Posterior vena cava (tissue), 2 donors: Measurements from ENCODE around the gene HEXIM2. TPM values are rescaled to one million over a fixed set of nuclear protein-coding genes. Genes with fewer than 3 reads are reported as not detected.
A peak's percentile ranks its signal among the peaks of the same experiment; 100 is the strongest.

Experiments used
- DNase-seq: peaks from one replicate; pipeline ENCODE4 v3.0.0-alpha.2; 2020; ENCODE audit warnings: low spot score
- intact Hi-C, 2 donors: fragments of 100-400 bp; cut with DNase I; formaldehyde crosslinking; loops; one replicate each; pipeline versions ENCODE4 v1.14.1 to v1.14.2; 2022 to 2023
- total RNA-seq, 2 donors: library from RNA; stranded (reverse); fragmentation: NEBNext Ultra II Directional; extraction: Animal tissue kit (Norgen Biotek cat#: 25700); gene quantifications; one replicate each; pipeline ENCODE4 v1.2.1, GENCODE V29; 2021
- donor health status: DM: yes; HTN: yes; CAD: no.
- donor health status: DM: yes; HTN: yes; CAD: no.

HEXIM2 gene
- total RNA-seq, 2 donors from 2014 or later, result 1.6 to 3.0 TPM

GRCh38 chr17:45137561-45138305 is 23.9 kb upstream of the HEXIM2 start:
- intact Hi-C loops, result loop anchor here (5.0 to 10.0 kb wide), 3 partner anchors 60 to 247 kb away; partner anchors contain the start of gene GFAP (in 1 of the 2)

GRCh38 chr17:45138911-45139532 is 22.7 kb upstream of the HEXIM2 start:
- intact Hi-C loops, result loop anchor here (5.0 to 10.0 kb wide), 3 partner anchors 58 to 246 kb away; partner anchors contain the start of gene GFAP (in 1 of the 2)
- DNase-seq, result peak; percentile 70

More at GRCh38 chr17:45137561-45138305, 23.9 kb upstream of the HEXIM2 start:
- peak; percentile 50 for DNase-seq

GRCh38 chr17:45139533-45139920 is 22.1 kb upstream of the HEXIM2 start:
- intact Hi-C loops, result loop anchor here (5.0 to 10.0 kb wide), 3 partner anchors 58 to 245 kb away; partner anchors contain the start of gene GFAP (in 1 of the 2)
- peak; percentile 69 for DNase-seq

DNA sequence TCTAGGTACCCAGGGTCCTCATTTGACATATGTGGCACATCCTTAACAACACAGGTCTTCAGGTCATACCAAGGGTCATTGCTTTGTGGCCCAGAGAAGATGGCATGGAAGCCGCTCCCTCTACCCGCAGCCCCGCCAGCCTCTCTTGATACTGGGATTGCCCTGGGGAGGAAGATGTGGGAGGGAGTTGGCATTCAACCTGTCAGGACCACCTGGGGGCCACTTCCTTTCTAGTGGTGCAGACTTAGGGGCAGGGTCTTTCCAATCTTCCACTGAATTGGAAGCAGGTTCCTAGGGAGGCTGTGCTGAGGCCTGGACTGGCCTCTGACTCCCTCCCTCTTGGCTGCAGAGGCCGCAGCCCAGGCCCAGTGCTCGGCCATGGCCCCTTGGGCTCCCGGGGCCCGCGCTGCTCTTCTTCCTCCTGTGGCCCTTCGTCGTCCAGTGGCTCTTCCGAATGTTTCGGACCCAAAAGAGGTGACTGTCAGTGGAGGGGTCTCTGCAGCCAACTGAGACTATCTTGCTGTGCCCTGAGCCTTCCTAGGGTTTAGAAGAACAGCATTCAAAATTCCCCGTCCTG is 18.5 kb upstream of the HEXIM2 start:
- DNase-seq, result peak; percentile 72
- intact Hi-C loops, result no loop called here

DNA sequence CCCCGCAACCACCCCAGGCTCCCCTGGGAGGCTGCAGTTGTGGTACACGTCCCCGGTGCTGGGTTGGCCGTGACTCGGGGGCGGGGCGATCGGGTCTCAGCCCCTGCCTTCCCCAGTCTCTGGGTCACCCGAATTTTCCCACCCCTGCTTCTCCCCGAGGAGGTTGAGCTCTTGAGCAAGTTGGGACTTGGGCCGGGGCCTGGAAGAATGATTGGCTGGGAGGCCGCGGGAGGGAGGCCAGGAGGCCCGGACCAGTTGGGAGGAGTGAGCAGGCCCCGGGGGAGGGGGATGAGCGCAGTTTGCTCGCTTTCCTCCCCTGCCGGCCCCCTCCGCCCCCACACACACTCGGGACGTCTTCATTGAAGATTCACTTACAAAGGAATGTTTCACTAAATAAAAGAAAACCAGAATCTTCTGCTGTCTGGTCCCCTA is 17.9 kb upstream of the HEXIM2 start:
- peak; percentile 98 for DNase-seq
- intact Hi-C loops, result no loop called here

DNA sequence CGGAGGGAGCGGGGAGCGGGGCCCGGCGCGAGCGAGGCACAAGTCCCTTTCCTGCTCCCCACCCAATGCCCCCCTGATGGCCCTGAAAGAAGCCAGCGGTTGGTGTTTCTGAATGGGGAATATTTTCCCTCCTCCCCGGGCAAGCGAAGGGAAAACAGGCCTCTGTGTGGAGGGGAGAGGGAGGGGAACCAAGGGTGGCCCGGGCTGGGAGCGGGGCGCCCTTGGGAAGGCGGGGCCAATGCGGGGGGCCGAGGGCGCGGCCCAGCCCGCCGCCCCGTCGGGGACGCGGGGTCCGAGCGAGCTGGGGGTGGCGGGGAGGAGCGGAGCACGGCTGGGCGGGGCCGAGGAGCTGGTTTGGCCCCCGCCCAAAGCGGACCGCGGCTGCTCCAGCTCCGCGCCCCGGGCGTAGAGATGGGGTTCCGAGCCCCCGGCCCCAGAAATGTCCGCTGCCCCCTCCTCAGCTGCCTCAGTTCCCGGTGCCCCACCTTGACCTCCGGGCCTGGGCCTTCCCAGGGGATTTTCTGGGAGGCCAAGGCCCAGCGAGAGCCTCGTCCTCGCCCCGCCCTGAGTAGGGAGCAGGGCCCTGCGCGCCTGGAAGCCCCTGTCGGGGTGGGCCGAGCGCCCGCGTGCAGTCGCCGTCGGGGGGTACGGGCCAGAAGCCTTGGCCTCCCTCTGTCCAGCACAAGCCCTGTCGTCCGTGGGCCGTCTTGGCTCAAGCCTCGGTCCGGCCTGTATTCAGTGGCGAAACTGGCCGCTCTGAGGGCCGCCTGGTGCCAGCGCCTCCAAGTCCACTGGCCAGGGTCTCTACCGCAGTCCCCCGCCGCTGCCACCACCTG is 17.3 kb upstream of the HEXIM2 start:
- peak; percentile 88 for DNase-seq
- intact Hi-C loops, result loop anchor here in 1 of 2 donors (5.0 kb wide), 1 partner anchor 173 kb away; the partner anchor contains the start of gene MAP3K14

- intact Hi-C loops, result loop anchor here in 1 of 2 donors (5.0 kb wide), 1 partner anchor 172 kb away; the partner anchor contains the start of gene MAP3K14
- DNase-seq, result no peak
These were observed 16.7 kb upstream of the HEXIM2 start for GRCh38 chr17:45145035-45145389.

GRCh38 chr17:45146166-45146565 is 15.5 kb upstream of the HEXIM2 start:
- DNase-seq, result peak; percentile 77
- intact Hi-C loops, result loop anchor here in 1 of 2 donors (5.0 kb wide), 1 partner anchor 171 kb away; the partner anchor contains the start of gene MAP3K14

DNA sequence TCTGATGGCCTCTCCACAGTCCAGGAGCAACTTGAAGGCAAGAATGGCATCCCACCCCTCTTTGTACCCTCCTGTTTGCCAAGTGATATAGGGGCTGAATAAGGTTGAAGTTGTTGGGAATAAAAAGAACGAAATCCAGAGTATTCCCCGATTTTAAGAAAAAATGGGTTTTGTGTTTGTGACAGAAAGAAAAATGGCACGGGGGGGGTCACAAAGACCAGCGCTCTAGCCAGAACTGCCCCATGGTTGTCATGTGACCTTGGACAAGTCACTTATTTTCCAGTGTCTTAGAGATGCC is 15.1 kb upstream of the HEXIM2 start:
- intact Hi-C loops, result loop anchor here in 1 of 2 donors (5.0 kb wide), 1 partner anchor 171 kb away; the partner anchor contains the start of gene MAP3K14
- DNase-seq, result no peak

DNA sequence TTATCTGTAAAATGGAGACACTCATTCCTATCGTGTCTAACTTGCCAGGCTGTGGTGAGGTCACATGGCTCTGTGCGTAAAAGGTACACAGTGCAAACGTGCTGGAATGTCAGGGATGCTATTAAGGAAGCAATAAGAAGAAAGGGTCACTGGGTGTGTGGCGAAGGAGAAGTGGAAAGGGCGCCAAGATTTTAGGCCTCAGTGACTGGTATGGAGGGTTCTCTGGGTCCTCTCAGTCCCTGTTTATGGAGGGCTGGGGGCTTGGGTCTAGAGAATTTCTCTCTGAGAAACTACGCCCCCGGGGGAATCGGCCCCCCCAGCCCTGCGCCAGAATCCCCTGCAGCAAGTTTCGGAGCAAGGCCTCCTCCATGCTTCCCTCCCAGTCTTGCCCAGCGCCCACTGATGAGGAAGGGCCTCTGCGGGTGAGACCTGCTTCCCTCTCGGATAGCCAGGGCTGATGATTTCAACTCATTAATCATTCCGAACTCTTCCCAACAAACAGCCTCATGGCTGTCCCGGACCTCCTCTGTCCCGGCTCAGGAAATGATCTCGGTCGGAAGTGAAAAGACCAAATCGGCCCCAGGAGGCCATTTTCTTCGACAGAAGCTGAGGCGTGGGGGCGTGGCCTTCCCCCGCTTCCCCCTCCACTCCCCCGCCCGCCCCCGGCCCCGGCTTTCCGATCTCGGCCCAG is 14.6 kb upstream of the HEXIM2 start:
- peak; percentile 83 for DNase-seq
- intact Hi-C loops, result loop anchor here in 1 of 2 donors (5.0 kb wide), 1 partner anchor 170 kb away; the partner anchor contains the start of gene MAP3K14

- intact Hi-C loops, result loop anchor here in 1 of 2 donors (5.0 kb wide), 1 partner anchor 170 kb away; the partner anchor contains the start of gene MAP3K14
- peak; percentile 95 for DNase-seq
These were observed 14.0 kb upstream of the HEXIM2 start for GRCh38 chr17:45147581-45148182.

GRCh38 chr17:45148183-45149036 is 13.3 kb upstream of the HEXIM2 start, which contains the start of gene HEXIM1:
TSS of gene HEXIM1 (plus strand) at chr17:45148475. CDS start at chr17:45149191, 716 bp downstream.
- peak; percentile 100 for DNase-seq
- intact Hi-C loops, result loop anchor here in 1 of 2 donors (5.0 kb wide), 1 partner anchor 169 kb away; the partner anchor contains the start of gene MAP3K14

DNA sequence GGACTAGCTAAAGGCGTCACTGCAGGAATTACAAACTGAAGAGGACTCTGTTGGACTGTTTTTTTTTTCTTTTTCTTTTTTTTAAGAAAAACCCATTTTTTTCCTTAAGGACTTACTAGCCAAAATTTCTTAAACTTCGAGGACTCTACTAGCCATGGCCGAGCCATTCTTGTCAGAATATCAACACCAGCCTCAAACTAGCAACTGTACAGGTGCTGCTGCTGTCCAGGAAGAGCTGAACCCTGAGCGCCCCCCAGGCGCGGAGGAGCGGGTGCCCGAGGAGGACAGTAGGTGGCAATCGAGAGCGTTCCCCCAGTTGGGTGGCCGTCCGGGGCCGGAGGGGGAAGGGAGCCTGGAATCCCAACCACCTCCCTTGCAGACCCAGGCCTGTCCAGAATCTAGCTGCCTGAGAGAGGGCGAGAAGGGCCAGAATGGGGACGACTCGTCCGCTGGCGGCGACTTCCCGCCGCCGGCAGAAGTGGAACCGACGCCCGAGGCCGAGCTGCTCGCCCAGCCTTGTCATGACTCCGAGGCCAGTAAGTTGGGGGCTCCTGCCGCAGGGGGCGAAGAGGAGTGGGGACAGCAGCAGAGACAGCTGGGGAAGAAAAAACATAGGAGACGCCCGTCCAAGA is 12.5 kb upstream of the HEXIM2 start:
- intact Hi-C loops, result loop anchor here in 1 of 2 donors (5.0 kb wide), 1 partner anchor 168 kb away; the partner anchor contains the start of gene MAP3K14
- DNase-seq, result peak; percentile 96

GRCh38 chr17:45149669-45150664 is 11.7 kb upstream of the HEXIM2 start:
- intact Hi-C loops, result loop anchor here in 1 of 2 donors (5.0 kb wide), 1 partner anchor 167 kb away; the partner anchor contains the start of gene MAP3K14
- peak; percentile 93 for DNase-seq
